Neural cell (in vitro differentiated cells): ENCODE results near the gene KIF5C. TPM values are rescaled to one million over a fixed set of nuclear protein-coding genes. Genes with fewer than 3 reads are reported as not detected.

Experiments
- H2AFZ ChIP-seq: fragments of 200-600, 300-800 bp; sonication (generic), shearing (Covaris generic); 2 replicates; pipeline ENCODE4 v1.6.0; 2014; ENCODE audit warnings: low read depth, mild to moderate bottlenecking, antibody characterized with exemption, low read length, moderate library complexity
- H3F3A ChIP-seq: fragments of 200-600 bp; shearing (Covaris generic); 2 replicates; pipeline ENCODE4 v1.6.1; 2016; ENCODE audit warnings: mild to moderate bottlenecking, moderate library complexity, mixed read lengths, antibody characterized with exemption, low read length; ENCODE audit not compliant: insufficient read depth, poor library complexity, severe bottlenecking
- H3K27ac ChIP-seq: fragments of 200-600, 300-800 bp; sonication (generic), shearing (Covaris generic); 2 replicates; pipeline ENCODE4 v1.5.1; 2014; ENCODE audit warnings: mild to moderate bottlenecking, low read length, moderate library complexity
- H3K27me3 ChIP-seq: fragments of 300-800, 200-600 bp; sonication (generic), shearing (Covaris generic); 2 replicates; pipeline ENCODE4 v1.6.0; 2014; ENCODE audit warnings: mild to moderate bottlenecking, low read depth, low read length, moderate library complexity; ENCODE audit not compliant: insufficient read depth
- H3K36me3 ChIP-seq: fragments of 300-800, 200-600 bp; sonication (generic), shearing (Covaris generic); 2 replicates; pipeline ENCODE4 v1.5.1; 2014; ENCODE audit warnings: mild to moderate bottlenecking, antibody characterized with exemption, low read length, moderate library complexity; ENCODE audit not compliant: insufficient read depth
- H3K4me2 ChIP-seq: fragments of 300-800, 200-600 bp; sonication (generic), shearing (Covaris generic); 2 replicates; pipeline ENCODE4 v1.6.0; 2014; ENCODE audit warnings: mild to moderate bottlenecking, low read length
- H3K4me3 ChIP-seq: fragments of 300-800, 200-600 bp; sonication (generic), shearing (Covaris generic); 2 replicates; pipeline ENCODE4 v1.5.1; 2014; ENCODE audit warnings: mild to moderate bottlenecking, low read length, moderate library complexity
- H3K79me2 ChIP-seq: fragments of 200-600 bp; shearing (Covaris generic); replicated peaks from 2 replicates; pipeline ENCODE4 v1.6.0; 2014; ENCODE audit warnings: mild to moderate bottlenecking, low read length, moderate library complexity; ENCODE audit not compliant: insufficient read depth
- H3K9ac ChIP-seq: fragments of 300-800, 200-600 bp; sonication (generic), shearing (Covaris generic); 2 replicates; pipeline ENCODE4 v1.6.1; 2016; ENCODE audit warnings: mild to moderate bottlenecking, low read length, mixed read lengths
- H3K9me2 ChIP-seq: fragments of 200-600 bp; shearing (Covaris generic); 2 replicates; pipeline ENCODE4 v1.6.1; 2016; ENCODE audit warnings: mild to moderate bottlenecking, low read length, mixed read lengths; ENCODE audit not compliant: insufficient read depth
- H3K9me3 ChIP-seq: fragments of 200-600, 300-800 bp; sonication (generic), shearing (Covaris generic); 2 replicates; pipeline ENCODE4 v1.6.1; 2016; ENCODE audit warnings: mild to moderate bottlenecking, mixed run types, low read length, moderate library complexity, mixed read lengths
- H4K20me1 ChIP-seq: fragments of 200-600 bp; shearing (Covaris generic); 2 replicates; pipeline ENCODE4 v1.6.1; 2016; ENCODE audit warnings: mild to moderate bottlenecking, mixed run types; ENCODE audit not compliant: insufficient read depth
- CTCF ChIP-seq: fragments of 450-650 bp; IDR thresholded peaks from 2 replicates; pipeline ENCODE4 v1.5.1; 2014; ENCODE audit warnings: antibody characterized with exemption, mild to moderate bottlenecking, moderate library complexity; ENCODE audit not compliant: poor library complexity, severe bottlenecking
- EP300 ChIP-seq: fragments of 450-650 bp; conservative IDR thresholded peaks from 2 replicates; pipeline ENCODE4 v1.6.1; 2014; ENCODE audit warnings: antibody characterized with exemption, mild to moderate bottlenecking, moderate library complexity; ENCODE audit not compliant: poor library complexity, severe bottlenecking
- MXI1 ChIP-seq: fragments of 450-650 bp; conservative IDR thresholded peaks from 2 replicates; pipeline ENCODE4 v1.6.1; 2014; ENCODE audit warnings: antibody characterized with exemption, mild to moderate bottlenecking; ENCODE audit not compliant: poor library complexity, severe bottlenecking
- POLR2AphosphoS5 ChIP-seq: IDR thresholded peaks from 2 replicates; pipeline ENCODE4 v1.6.1; 2012
- RAD21 ChIP-seq: fragments of 450-650 bp; conservative IDR thresholded peaks from 2 replicates; pipeline ENCODE4 v1.6.1; 2014; ENCODE audit warnings: antibody characterized with exemption, mild to moderate bottlenecking, moderate library complexity
- REST ChIP-seq: IDR thresholded peaks from 2 replicates; pipeline ENCODE4 v1.6.1; 2012; ENCODE audit warnings: borderline replicate concordance
- TAF1 ChIP-seq: IDR thresholded peaks from 2 replicates; pipeline ENCODE4 v1.6.1; 2012; ENCODE audit warnings: low read depth
- polyA plus RNA-seq: library from polyadenylated mRNA; depleted of rRNA; stranded (reverse); fragments of >200 nt; gene quantifications from 2 replicates; pipeline ENCODE4 v1.2.3, GENCODE V29; 2014

Gene KIF5C
- polyA plus RNA-seq, 1 donor from 2014 or later, result 527 TPM

GRCh38 chr2:148922062-148922461 is 47.0 kb downstream of the KIF5C start:
- H3K9me2 ChIP-seq, result no peaks in the 10 kb centered on the region

GRCh38 chr2:148922776-148923475 is 47.9 kb downstream of the KIF5C start:
- peak overlapping the region; percentile 81 for H3K27ac ChIP-seq

More at GRCh38 chr2:148922062-148922461, 47.0 kb downstream of the KIF5C start:
- Histone ChIP-seq H3K27ac (peak overlapping the region; percentile 81), H4K20me1 (peaks cover 6% of the 10 kb centered on the region), H2AFZ (no peak overlapping the region), H3K9ac (peak overlapping the region; percentile 24), H3K9me3 (no peaks in the 10 kb centered on the region), H3K4me2 (peak overlapping the region; percentile 12), H3K36me3 (peaks cover 15% of the 10 kb centered on the region), H3F3A (no peaks in the 10 kb centered on the region), H3K27me3 (no peaks in the 10 kb centered on the region), H3K79me2 (peaks cover 57% of the 10 kb centered on the region), H3K4me3 (peak overlapping the region; percentile 39)
- peak; percentile 52 for TF ChIP-seq POLR2AphosphoS5
- TF ChIP-seq TAF1, result no peak

More at GRCh38 chr2:148922776-148923475, 47.9 kb downstream of the KIF5C start:
- H4K20me1 ChIP-seq, result peaks cover 3% of the 10 kb centered on the region
- H3K27me3 ChIP-seq, result no peaks in the 10 kb centered on the region
- peak overlapping the region; percentile 39 for H3K4me3 ChIP-seq
- no peaks in the 10 kb centered on the region for H3F3A ChIP-seq
- H3K9ac ChIP-seq, result peak overlapping the region; percentile 24
- peak; percentile 69 for TF ChIP-seq POLR2AphosphoS5
- TF ChIP-seq RAD21, result peak; percentile 30
- TF ChIP-seq EP300, result peak; percentile 77
- TF ChIP-seq MXI1, result no peak
- no peak for TF ChIP-seq TAF1
- TF ChIP-seq CTCF, result no peak
- TF ChIP-seq REST, result peak; percentile 81
- no peaks in the 10 kb centered on the region for H3K9me3 ChIP-seq
- peaks cover 15% of the 10 kb centered on the region for H3K36me3 ChIP-seq
- no peak overlapping the region for H2AFZ ChIP-seq
- peak overlapping the region; percentile 12 for H3K4me2 ChIP-seq
- H3K79me2 ChIP-seq, result peaks cover 54% of the 10 kb centered on the region
- no peaks in the 10 kb centered on the region for H3K9me2 ChIP-seq
